Cerebellar nuclear complex (tissue), 1 donor: ENCODE measurements around the gene TDP1.
"Not testable (repeated sequence)": the region's sequence is repeated elsewhere in the genome, so short reads cannot be mapped to it uniquely, and the experiment has no call there.

Experiments used
- DNase-seq, 2 experiments: peaks; one replicate each; lab custom pipeline; 2025; lab: John Stamatoyannopoulos, UW

Gene TDP1

DNA sequence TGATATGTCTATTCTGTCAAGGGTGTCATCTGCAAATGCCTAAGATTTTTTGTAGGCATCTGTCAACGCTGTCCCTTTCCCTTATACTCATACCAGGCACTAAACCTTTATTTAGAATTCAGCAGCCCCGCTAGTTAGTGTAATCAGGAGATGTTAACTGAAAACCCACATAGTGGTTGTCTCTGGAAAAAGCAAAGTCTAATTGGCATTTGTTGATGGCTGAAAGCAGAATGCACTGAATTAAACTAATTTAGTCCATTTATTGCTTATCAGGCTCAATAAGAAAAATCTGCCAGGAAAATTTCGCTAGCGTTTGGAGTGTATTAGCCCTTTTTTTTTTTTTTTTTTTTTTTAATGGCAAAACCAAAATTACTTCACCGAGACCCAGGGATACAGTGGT is 34.5 kb downstream of the TDP1 start:
- DNase-seq: no peak

- no peak for DNase-seq
These were observed 35.0 kb downstream of the TDP1 start for GRCh38 chr14:89990623-89991275.

- DNase-seq: no peak
These were observed 36.5 kb downstream of the TDP1 start for GRCh38 chr14:89992273-89992672.

DNA sequence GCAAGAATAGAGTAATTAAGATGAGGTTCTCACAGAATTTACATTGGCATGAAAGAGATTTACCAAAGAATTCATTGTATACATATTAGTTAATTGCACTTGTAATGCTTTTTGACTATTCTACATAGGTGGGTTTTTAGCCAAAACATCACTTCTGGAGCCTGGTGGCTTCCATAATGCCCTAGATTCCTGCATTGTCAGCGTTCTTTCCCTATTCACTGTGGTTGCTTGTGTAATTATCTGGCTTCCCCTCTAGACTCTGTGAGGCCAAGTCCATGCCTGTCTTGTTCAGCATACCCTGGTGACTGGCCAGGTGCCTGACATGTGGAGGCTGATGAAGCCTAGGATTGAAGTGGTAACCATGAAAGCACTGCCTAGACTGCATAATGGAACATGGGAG is 41.2 kb downstream of the TDP1 start:
- DNase-seq: no peak

GRCh38 chr14:90000935-90001334 is 45.2 kb downstream of the TDP1 start:
- no peak for DNase-seq

- DNase-seq: no peak
These were observed 48.0 kb downstream of the TDP1 start for GRCh38 chr14:90003526-90004307.

GRCh38 chr14:90005441-90005840 is 49.7 kb downstream of the TDP1 start:
- no peak for DNase-seq

DNA sequence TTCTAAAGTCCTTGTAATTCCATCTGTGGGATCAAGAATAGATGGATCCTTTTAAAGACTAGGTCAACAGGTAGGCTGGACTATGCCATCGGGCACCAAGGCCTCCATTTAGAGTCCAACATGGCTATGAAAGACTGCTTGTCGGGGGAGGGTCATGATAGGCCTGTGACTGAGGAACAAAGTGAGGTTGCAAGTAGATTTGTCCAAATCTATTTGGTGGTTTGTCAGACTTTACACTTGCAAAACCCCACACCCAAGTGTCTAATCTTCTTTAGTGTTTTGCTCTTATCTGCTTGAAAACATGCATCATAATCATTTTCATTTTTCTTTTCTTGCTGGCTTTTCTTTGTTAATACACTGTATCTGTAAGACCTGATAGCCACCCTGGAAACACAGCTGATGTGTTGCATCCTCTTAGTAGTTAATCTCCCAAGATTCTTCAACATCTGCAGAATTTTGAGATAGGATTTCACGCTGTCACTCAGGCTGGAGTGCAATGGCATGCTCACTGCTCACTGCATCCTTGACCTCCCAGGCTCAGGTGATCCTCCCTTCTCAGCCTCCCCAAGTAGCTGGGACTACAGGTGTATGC is 50.3 kb downstream of the TDP1 start:
- DNase-seq: no peak

- no peak for DNase-seq
These were observed 61.6 kb downstream of the TDP1 start for GRCh38 chr14:90017371-90017770.

DNA sequence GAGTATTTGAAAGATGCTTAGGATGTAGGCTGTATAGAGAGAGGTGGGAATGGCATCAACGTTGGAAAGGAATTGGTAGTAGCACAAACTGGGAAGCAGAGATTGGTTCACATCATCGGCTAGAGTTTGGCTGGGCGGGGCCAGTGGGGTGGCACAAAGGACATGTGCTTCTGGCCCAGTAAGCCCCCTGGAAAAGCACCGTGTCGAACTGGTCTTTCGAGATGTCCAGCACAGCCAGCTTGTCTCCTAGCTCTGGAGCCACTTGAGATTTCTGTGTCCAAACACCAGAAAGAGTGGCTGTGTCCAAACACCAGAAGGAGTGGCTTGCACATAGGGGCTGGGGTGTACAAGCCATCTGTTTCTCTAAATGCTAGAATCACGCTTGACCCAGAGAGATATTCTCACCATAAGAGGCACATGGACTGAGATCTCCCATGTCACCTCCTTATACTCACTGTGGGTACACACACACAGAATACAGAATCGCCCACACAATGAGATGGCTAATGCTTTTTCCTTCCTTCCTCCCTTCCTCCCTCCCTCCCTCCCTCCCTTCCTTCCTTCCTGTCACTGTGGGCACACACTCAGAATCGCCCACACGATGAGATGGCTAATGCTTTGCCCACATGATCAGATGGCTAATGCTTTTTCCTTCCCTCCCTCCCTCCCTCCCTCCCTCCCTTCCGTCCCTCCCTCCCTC is 64.2 kb downstream of the TDP1 start:
- no peak for DNase-seq

DNA sequence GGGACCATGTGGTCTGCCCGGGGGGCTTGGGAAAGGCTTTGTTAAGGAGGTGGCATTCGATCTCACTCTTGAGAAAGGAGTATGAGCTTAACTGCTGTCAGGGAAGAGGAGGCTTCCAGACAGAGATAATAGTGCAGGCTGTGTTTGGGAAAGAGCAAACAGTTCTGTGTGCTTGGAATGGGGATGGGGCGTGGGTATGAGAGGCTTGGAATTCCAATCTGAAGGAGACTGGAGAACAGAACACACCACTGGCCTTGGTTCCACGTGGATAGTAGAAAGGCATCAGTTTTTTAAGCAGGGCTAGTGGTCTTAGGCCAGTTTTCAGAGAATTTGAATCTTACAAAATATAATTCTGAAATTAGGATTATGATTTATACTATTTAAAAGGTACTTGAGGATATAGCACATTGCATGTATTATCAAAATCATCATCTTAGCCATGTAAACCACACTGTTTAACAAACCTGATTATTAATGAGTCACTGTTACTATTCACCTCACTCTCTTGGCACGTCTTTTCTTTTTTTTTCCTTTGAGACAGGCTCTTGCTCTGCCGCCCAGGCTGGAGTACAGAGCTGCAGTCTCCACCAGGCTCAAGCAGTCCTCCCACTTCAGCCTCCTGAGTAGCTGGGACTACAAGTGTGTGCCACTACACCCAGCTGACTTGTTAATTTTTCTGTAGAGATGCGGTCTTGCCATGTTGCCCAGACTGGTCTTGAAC is 67.6 kb downstream of the TDP1 start:
- DNase-seq: no peak

- DNase-seq: no peak
These were observed 69.2 kb downstream of the TDP1 start for GRCh38 chr14:90024910-90025309.

DNA sequence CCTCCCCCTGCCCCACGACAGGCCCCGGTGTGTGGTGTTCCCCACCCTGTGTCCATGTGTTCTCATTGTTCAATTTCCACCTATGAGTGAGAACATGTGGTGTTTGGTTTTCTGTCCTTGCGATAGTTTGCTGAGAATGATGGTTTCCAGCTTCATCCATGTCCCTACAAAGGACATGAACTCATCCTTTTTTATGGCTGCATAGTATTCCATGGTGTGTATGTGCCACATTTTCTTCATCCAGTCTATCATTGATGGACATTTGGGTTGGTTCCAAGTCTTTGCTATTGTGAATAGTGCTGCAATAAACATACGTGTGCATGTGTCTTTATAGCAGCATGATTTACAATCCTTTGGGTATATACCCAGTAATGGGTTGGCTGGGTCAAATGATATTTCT is 70.9 kb downstream of the TDP1 start:
- DNase-seq: not testable (repeated sequence)

- no peak for DNase-seq
These were observed 72.1 kb downstream of the TDP1 start for GRCh38 chr14:90027842-90028241.

DNA sequence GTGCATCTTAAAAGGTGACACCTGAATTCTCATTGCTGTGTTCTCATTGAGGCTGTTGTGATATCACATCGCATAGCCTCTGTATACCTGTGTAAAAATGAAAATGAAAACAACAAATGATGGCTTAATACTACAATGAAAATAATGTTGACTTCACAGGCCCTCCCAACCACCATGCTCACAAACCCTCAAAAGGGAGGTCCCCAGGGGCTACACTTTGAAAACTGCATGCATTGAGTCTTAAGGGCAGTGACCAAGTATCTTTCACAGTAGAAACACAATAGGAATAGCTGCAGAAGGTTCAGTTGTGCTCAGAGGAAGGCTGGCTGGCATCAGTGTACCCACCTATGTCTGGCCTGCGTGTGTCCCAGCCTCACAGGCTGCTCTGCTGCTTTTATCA is 78.4 kb downstream of the TDP1 start:
- no peak for DNase-seq

GRCh38 chr14:90034835-90035525 is 79.3 kb downstream of the TDP1 start:
- DNase-seq: no peak

- DNase-seq: no peak
These were observed 83.7 kb downstream of the TDP1 start for GRCh38 chr14:90039253-90040010.

DNA sequence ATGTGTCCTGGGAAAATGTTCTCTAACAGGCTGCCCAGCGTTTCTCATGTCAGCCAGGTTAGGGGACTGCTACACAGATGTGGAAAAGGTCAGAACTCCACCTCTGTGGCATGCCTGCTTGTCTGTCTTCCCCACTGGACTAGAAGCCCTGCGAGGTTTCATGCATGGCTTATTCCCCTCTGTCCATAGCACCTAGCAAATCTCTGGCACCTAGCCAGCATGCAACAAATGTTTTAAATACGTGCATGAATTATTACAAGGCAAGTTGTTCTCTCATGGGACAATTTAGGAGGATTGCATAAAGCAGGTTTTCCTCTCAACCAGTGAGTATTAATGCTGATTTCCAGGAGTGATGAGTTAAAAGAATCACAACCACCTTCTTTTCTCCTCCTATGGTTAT is 84.7 kb downstream of the TDP1 start:
- DNase-seq: no peak

DNA sequence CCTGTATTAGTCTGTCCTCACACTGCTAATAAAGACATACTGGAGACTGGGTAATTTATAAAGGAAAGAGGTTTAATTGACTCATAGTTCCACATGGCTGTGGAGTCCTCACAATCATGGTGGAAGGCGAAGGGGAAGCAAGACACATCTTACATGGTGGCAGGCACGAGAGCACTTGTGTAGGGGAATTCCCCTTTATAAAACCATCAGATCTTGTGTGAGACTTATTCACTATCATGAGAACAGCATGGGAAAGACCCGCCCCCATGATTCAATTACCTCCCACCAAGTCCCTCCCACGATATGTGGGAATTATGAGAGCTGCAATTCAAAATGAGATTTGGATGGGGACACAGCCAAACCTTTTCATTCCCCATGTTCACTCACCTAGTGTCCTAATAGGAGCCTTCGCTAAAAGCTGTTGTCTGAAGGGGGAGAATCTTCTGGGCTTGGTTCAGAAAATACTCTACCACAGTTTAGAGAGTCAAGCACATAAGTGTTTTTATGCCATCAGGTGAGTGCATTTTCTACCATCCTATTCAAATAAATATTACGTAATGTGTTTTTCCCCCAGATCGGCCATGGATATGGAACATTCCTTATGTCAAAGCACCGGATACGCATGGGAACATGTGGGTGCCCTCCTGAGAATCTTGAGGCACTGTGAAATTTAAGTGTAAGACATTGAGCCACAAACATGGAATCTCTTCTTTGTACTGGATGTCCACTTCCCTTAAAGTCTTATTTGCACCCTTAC is 86.9 kb downstream of the TDP1 start:
- DNase-seq: no peak

GRCh38 chr14:90045616-90046015 is 89.9 kb downstream of the TDP1 start:
- no peak for DNase-seq
